ENCODE results near the gene PAQR4. TPM values are rescaled to one million over a fixed set of nuclear protein-coding genes. Genes with fewer than 3 reads are reported as not detected.
A peak's percentile ranks its signal among the peaks of the same experiment; 100 is the strongest.

PAQR4 gene
- polyA plus RNA-seq, 2 of the 4 experiments (the other 2 are of a cell fraction): 8.0 to 18.6 TPM

- CTCF ChIA-PET: interaction anchor here (0.8 to 6.6 kb wide), 8 partner anchors 10 to 182 kb away, joined by 3 to 112 read pairs (median 5); no protein-coding TSS in a partner anchor
- FAIRE-seq (no peak), ATAC-seq (peak; percentile 2; a peak in 1 of 6 replicates), DNase-seq (ENCODE audit: low read depth in 1 of 2, low spot score in 1 of 2) (peak; percentile 64 to 82)
- POLR2A ChIA-PET: interaction anchor here (0.7 to 6.2 kb wide), 15 partner anchors 8 to 152 kb away, joined by 3 to 107 read pairs (median 7); partner anchors contain the start of genes PAQR4 and PKMYT1
- peak within 1 kb of the TSS; percentile 98 to 100 for H3K27ac ChIP-seq
- no peaks in the 10 kb centered on the region for H3K9me3 ChIP-seq
- H3K4me1 ChIP-seq: peaks cover 24% of the 10 kb centered on the region
- WGBS (ENCODE audit: missing lambda C conversion rate): no CpG with 5 or more reads among the region's 49 CpGs
- H3K4me3 ChIP-seq: peak within 1 kb of the TSS; percentile 93
- TF ChIP-seq, protein P1, sequence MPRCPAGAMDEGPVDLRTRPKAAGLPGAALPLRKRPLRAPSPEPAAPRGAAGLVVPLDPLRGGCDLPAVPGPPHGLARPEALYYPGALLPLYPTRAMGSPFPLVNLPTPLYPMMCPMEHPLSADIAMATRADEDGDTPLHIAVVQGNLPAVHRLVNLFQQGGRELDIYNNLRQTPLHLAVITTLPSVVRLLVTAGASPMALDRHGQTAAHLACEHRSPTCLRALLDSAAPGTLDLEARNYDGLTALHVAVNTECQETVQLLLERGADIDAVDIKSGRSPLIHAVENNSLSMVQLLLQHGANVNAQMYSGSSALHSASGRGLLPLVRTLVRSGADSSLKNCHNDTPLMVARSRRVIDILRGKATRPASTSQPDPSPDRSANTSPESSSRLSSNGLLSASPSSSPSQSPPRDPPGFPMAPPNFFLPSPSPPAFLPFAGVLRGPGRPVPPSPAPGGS (IDR thresholded peaks at IDR 0.05): peak; percentile 94
- TF ChIP-seq PHF8 (IDR thresholded peaks at IDR 0.05; ENCODE audit: borderline replicate concordance, low read depth) (peak; percentile 74; the same call in 1 of the 2 replicates), HOXB13 (CRISPR knock-in tag; IDR thresholded peaks at IDR 0.05; ENCODE audit: low read depth) (no peak), HEYL (CRISPR knock-in tag; IDR thresholded peaks at IDR 0.05) (no peak), POLR2A (IDR thresholded peaks at IDR 0.05; ENCODE audit: low read length) (peak; percentile 93), HMGXB4 (CRISPR knock-in tag; IDR thresholded peaks at IDR 0.05; ENCODE audit: borderline replicate concordance) (no peak), JUN (IDR thresholded peaks at IDR 0.05) (peak; percentile 79 to 95; a peak in 4 of 5 replicates)
- H3K4me2 ChIP-seq: peak within 1 kb of the TSS; percentile 89
Observed at GRCh38 chr16:3020247-3020603, 51.1 kb downstream of the PAQR4 start, which contains the start of gene TNFRSF12A. TSS of gene TNFRSF12A (plus strand) at chr16:3020368. CDS start at chr16:3020398, 30 bp downstream.

GRCh38 chr16:3020604-3021448 lies 51.7 kb downstream of the PAQR4 start:
- ChIA-PET POLR2A (interaction anchor here (0.6 to 6.2 kb wide), 19 partner anchors 8 to 1561 kb away, joined by 3 to 107 read pairs (median 5); partner anchors contain the start of genes PAQR4 and PKMYT1), CTCF (interaction anchor here (0.8 to 6.6 kb wide), 12 partner anchors 9 to 182 kb away, joined by 3 to 112 read pairs (median 4); no protein-coding TSS in a partner anchor)
- ATAC-seq: peak; percentile 9 to 46
- DNase-seq (ENCODE audit: low read depth in 1 of 2, low spot score in 1 of 2): peak; percentile 81 to 93
- Histone ChIP-seq H3K27ac (peak overlapping the region; percentile 98 to 100), H3K4me3 (peak overlapping the region; percentile 93), H3K9me3 (no peaks in the 10 kb centered on the region), H3K4me2 (peak overlapping the region; percentile 89), H3K4me1 (peaks cover 24% of the 10 kb centered on the region)
- FAIRE-seq: no peak
- 0% methylated on average over 16 of the region's 57 CpGs for WGBS (ENCODE audit: missing lambda C conversion rate)
- TF ChIP-seq, protein P2, sequence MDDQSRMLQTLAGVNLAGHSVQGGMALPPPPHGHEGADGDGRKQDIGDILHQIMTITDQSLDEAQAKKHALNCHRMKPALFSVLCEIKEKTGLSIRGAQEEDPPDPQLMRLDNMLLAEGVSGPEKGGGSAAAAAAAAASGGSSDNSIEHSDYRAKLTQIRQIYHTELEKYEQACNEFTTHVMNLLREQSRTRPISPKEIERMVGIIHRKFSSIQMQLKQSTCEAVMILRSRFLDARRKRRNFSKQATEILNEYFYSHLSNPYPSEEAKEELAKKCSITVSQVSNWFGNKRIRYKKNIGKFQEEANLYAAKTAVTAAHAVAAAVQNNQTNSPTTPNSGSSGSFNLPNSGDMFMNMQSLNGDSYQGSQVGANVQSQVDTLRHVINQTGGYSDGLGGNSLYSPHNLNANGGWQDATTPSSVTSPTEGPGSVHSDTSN (IDR thresholded peaks at IDR 0.05): peak; percentile 80
- peak; percentile 60 to 80; a peak in 3 of 5 replicates for TF ChIP-seq EP300 (IDR thresholded peaks at IDR 0.05)
- no peak for TF ChIP-seq CBX2 (IDR thresholded peaks at IDR 0.05; ENCODE audit: borderline replicate concordance, low read depth)
- TF ChIP-seq RFX5 (IDR thresholded peaks at IDR 0.05): no peak
- TF ChIP-seq MAZ (IDR thresholded peaks at IDR 0.05; ENCODE audit: borderline replicate concordance, low read depth, low read length): 0 out of 2 replicates have a peak, but pooled peaks have one; percentile 73
- 0 out of 4 replicates have a peak, but pooled peaks of 1 of the 2 experiments have one; percentile 29 for TF ChIP-seq CEBPB (IDR thresholded peaks at IDR 0.05)
- no peak for TF ChIP-seq NR3C1 (IDR thresholded peaks at IDR 0.05)
- peak; percentile 96 for TF ChIP-seq FOSB (CRISPR knock-in tag; IDR thresholded peaks at IDR 0.05)
- no peak for TF ChIP-seq RNF2 (IDR thresholded peaks at IDR 0.05; ENCODE audit: borderline replicate concordance, low read depth)
- TF ChIP-seq BHLHE40 (IDR thresholded peaks at IDR 0.05; ENCODE audit: low read depth, low read length): no peak
- peak; percentile 95 for TF ChIP-seq TP53 (CRISPR knock-in tag; IDR thresholded peaks at IDR 0.05)
- TF ChIP-seq TFCP2L1 (CRISPR knock-in tag; IDR thresholded peaks at IDR 0.05): peak; percentile 97
- TF ChIP-seq, protein P3, sequence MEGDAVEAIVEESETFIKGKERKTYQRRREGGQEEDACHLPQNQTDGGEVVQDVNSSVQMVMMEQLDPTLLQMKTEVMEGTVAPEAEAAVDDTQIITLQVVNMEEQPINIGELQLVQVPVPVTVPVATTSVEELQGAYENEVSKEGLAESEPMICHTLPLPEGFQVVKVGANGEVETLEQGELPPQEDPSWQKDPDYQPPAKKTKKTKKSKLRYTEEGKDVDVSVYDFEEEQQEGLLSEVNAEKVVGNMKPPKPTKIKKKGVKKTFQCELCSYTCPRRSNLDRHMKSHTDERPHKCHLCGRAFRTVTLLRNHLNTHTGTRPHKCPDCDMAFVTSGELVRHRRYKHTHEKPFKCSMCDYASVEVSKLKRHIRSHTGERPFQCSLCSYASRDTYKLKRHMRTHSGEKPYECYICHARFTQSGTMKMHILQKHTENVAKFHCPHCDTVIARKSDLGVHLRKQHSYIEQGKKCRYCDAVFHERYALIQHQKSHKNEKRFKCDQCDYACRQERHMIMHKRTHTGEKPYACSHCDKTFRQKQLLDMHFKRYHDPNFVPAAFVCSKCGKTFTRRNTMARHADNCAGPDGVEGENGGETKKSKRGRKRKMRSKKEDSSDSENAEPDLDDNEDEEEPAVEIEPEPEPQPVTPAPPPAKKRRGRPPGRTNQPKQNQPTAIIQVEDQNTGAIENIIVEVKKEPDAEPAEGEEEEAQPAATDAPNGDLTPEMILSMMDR (IDR thresholded peaks at IDR 0.05): no peak
- no peak for TF ChIP-seq PHF8 (IDR thresholded peaks at IDR 0.05; ENCODE audit: borderline replicate concordance, low read depth)
- no peak for TF ChIP-seq CHD2 (IDR thresholded peaks at IDR 0.05; ENCODE audit: low read length, partially characterized antibody)
- no peak for TF ChIP-seq ESRRA (IDR thresholded peaks at IDR 0.05; ENCODE audit: borderline replicate concordance, low read length)
- TF ChIP-seq JUNB (IDR thresholded peaks at IDR 0.05): peak; percentile 95
- no peak for TF ChIP-seq NPAS2 (CRISPR knock-in tag; IDR thresholded peaks at IDR 0.05; ENCODE audit: borderline replicate concordance)
- TF ChIP-seq FOXS1 (CRISPR knock-in tag; IDR thresholded peaks at IDR 0.05): no peak
- TF ChIP-seq FOSL2 (IDR thresholded peaks at IDR 0.05): peak; percentile 98
- peak; percentile 99 for TF ChIP-seq FOSL2 (CRISPR knock-in tag; IDR thresholded peaks at IDR 0.05)
- no peak for TF ChIP-seq CBX8 (IDR thresholded peaks at IDR 0.05)
- no peak; the same call in 1 of the 2 replicates for TF ChIP-seq HOXB5 (CRISPR knock-in tag; IDR thresholded peaks at IDR 0.05)
- TF ChIP-seq POLR2A (IDR thresholded peaks at IDR 0.05; ENCODE audit: low read length): no peak; the same call in none of the 2 replicates
